A172 (cell line): ENCODE data around the gene EPS15. TPM values are rescaled to one million over a fixed set of nuclear protein-coding genes. Genes with fewer than 3 reads are reported as not detected.
"Not testable (repeated sequence)": the region's sequence is repeated elsewhere in the genome, so short reads cannot be mapped to it uniquely, and the experiment has no call there.

Experiments
- DNase-seq: peaks from one replicate; pipeline ENCODE4 v3.0.0-alpha.2; 2015; ENCODE audit warnings: low spot score
- total RNA-seq: library from RNA; depleted of rRNA; stranded (reverse); fragments of >200 nt; shearing (Covaris generic); gene quantifications from 2 replicates; pipeline ENCODE4 v1.2.3, GENCODE V29; 2014

Gene EPS15
- total RNA-seq, 1 experiment from 2014 or later: 28.2 TPM

- no peak for DNase-seq
These were observed 4.3 kb downstream of the EPS15 start for GRCh38 chr1:51514733-51515132.

- no peak for DNase-seq
These were observed 6.5 kb downstream of the EPS15 start for GRCh38 chr1:51512606-51513005.

GRCh38 chr1:51512120-51512519 is 6.9 kb downstream of the EPS15 start:
- no peak for DNase-seq

- DNase-seq: no peak
These were observed 9.3 kb downstream of the EPS15 start for GRCh38 chr1:51509773-51510172.

GRCh38 chr1:51506537-51506936 is 12.5 kb downstream of the EPS15 start:
- DNase-seq: no peak

GRCh38 chr1:51504806-51505525 is 14.1 kb downstream of the EPS15 start:
- DNase-seq: no peak

- not testable (repeated sequence) for DNase-seq
These were observed 17.8 kb downstream of the EPS15 start for GRCh38 chr1:51501218-51501630.

GRCh38 chr1:51499694-51500093 is 19.4 kb downstream of the EPS15 start:
- no peak for DNase-seq

- DNase-seq: no peak
These were observed 20.1 kb downstream of the EPS15 start for GRCh38 chr1:51498924-51499323.

- no peak for DNase-seq
These were observed 21.7 kb downstream of the EPS15 start for GRCh38 chr1:51497340-51497739.

- no peak for DNase-seq
These were observed 24.8 kb downstream of the EPS15 start for GRCh38 chr1:51494138-51494830.

GRCh38 chr1:51491166-51491981 is 27.7 kb downstream of the EPS15 start:
- DNase-seq: no peak

- no peak for DNase-seq
These were observed 29.6 kb downstream of the EPS15 start for GRCh38 chr1:51489472-51489871.

- no peak for DNase-seq
These were observed 30.6 kb downstream of the EPS15 start for GRCh38 chr1:51488372-51489050.

- DNase-seq: no peak
These were observed 31.4 kb downstream of the EPS15 start for GRCh38 chr1:51487628-51488027.

- DNase-seq: no peak
These were observed 34.5 kb downstream of the EPS15 start for GRCh38 chr1:51484591-51484990.

- DNase-seq: no peak
These were observed 36.2 kb downstream of the EPS15 start for GRCh38 chr1:51482881-51483280.

GRCh38 chr1:51474832-51475620 is 44.0 kb downstream of the EPS15 start:
- not testable (repeated sequence) for DNase-seq

GRCh38 chr1:51473331-51474115 is 45.5 kb downstream of the EPS15 start:
- no peak for DNase-seq

GRCh38 chr1:51472359-51472758 is 46.7 kb downstream of the EPS15 start:
- DNase-seq: no peak
